DND-41 (cell line): ENCODE results near the gene OGG1.

Experiments
- CTCF ChIP-seq: IDR thresholded peaks from 2 replicates; pipeline ENCODE4 v1.5.1; 2012; ENCODE audit warnings: borderline replicate concordance, low read length, moderate library complexity, mild to moderate bottlenecking; ENCODE audit not compliant: poor library complexity, severe bottlenecking; ENCODE audit errors: extremely low read depth
- EZH2 ChIP-seq: IDR thresholded peaks from 3 replicates; pipeline ENCODE4 v1.6.1; 2012; ENCODE audit warnings: borderline replicate concordance, low read depth, mild to moderate bottlenecking, moderate library complexity, low read length, inconsistent platforms; ENCODE audit not compliant: severe bottlenecking

- no peak for TF ChIP-seq CTCF
- no peak for TF ChIP-seq EZH2
These were observed 34.2 kb downstream of the OGG1 start for GRCh38 chr3:9783954-9784353.
